ENCODE results near the gene MCL1. TPM values are rescaled to one million over a fixed set of nuclear protein-coding genes. Genes with fewer than 3 reads are reported as not detected.

Gene MCL1
- total and polyA plus RNA-seq, 2 of the 13 experiments (the other 11 are each of a cell fraction or from before 2014, with no cell fraction given), result 69.5 to 125 TPM

DNA sequence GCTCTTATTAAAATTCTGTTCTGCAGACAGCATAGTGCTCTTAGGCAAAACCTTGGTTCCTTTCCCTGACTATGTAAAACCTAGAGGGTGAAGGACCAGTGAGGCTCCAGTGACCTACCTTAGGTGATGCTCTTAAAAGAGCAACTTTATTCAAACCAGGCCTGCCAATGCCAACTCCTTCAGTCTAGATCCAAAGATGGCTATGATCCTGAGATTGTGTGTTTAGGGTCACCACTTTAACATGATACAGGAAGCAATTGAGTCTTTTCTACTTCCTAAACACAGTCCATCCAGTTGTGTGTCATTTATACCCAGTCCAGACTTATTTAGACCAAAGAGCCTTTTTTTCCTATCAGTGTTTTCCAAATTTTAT is 10.8 kb downstream of the MCL1 start (continued):
- TF ChIP-seq ZBTB25 (CRISPR knock-in tag; IDR thresholded peaks at IDR 0.05) (0 out of 2 replicates have a peak, but pooled peaks have one; percentile 6), ZNF782 (CRISPR knock-in tag; IDR thresholded peaks at IDR 0.05; ENCODE audit: borderline replicate concordance) (no peak)

GRCh38 chr1:150567717-150568593 is 11.5 kb downstream of the MCL1 start:
- peak overlapping the region in 2 of 3 experiments; percentile 5 to 38; a peak in 3 of 6 replicates for H3K4me3 ChIP-seq (replicated peaks in 1 of 3; ENCODE audit: insufficient read depth in 1 of 3, low read depth in 2 of 3, low read length in 3 of 3)
- 15% methylated on average over 10 of the region's 10 CpGs for WGBS (ENCODE audit: low lambda C conversion rate)
- ChIA-PET POLR2A (interaction anchor here (0.6 to 13.0 kb wide), 14 partner anchors 8 to 408 kb away, joined by 3 to 469 read pairs (median 4); partner anchors contain the start of genes ENSA, FALEC, MCL1 and RPRD2), CTCF (ENCODE audit: low intra/inter-chr PET ratio, low total read pairs) (no interaction called here)
- H3K4me2 ChIP-seq (ENCODE audit: low read depth, low read length), result peak overlapping the region; percentile 77
- H3K9me3 ChIP-seq (ENCODE audit: low read length), result no peaks in the 10 kb centered on the region
- H4K20me1 ChIP-seq (ENCODE audit: insufficient read depth, low read length), result peaks cover 13% of the 10 kb centered on the region
- intact Hi-C loops (cut with micrococcal nuclease; ENCODE audit: unreplicated experiment) (loop anchor here (1.0 kb wide), 1 partner anchor 9 kb away; no protein-coding TSS in a partner anchor), in situ Hi-C loops (cut with HindIII; ENCODE audit: extremely low pct_ligation_motif_present, low pct_unique_long_range_greater_than_20kb) (no loop called here)
- peaks cover 35% of the 10 kb centered on the region for H3K79me2 ChIP-seq (ENCODE audit: insufficient read depth, low read length)
- H3K27ac ChIP-seq (ENCODE audit: extremely low read length, insufficient read depth, low read length), result peak overlapping the region; percentile 65
- H2AFZ ChIP-seq (ENCODE audit: low read length), result no peak overlapping the region
- H3K27me3 ChIP-seq (ENCODE audit: control insufficient read depth in 1 of 2, insufficient read depth in 2 of 2, low read length in 2 of 2), result no peaks in the 10 kb centered on the region
- peak; percentile 76 for ATAC-seq
- peaks cover 0 to 2% of the 10 kb centered on the region in 2 experiments; a peak in 1 of 5 replicates for H3K36me3 ChIP-seq (replicated peaks in 1 of 2; ENCODE audit: control insufficient read depth in 1 of 2, insufficient read depth in 2 of 2, low read length in 2 of 2)
- no TSS peak for BruUV-seq (replicated peaks)
- DNase-seq (ENCODE audit: low spot score), result peak; percentile 95
- peak; percentile 75 for FAIRE-seq
- peak overlapping the region; percentile 45 for H3K9ac ChIP-seq (ENCODE audit: insufficient read depth, low read depth, low read length)
- peaks cover 78% of the 10 kb centered on the region for H3K4me1 ChIP-seq (ENCODE audit: insufficient read depth, low read length)
- no peak for TF ChIP-seq SIN3B (IDR thresholded peaks at IDR 0.05; ENCODE audit: low read length)
- TF ChIP-seq YY1 (IDR thresholded peaks at IDR 0.05; ENCODE audit: insufficient read depth, insufficient replicate concordance, low read depth, low read length), result no peak
- no peak for TF ChIP-seq FOXP1 (IDR thresholded peaks at IDR 0.05)
- peak; percentile 60; the same call in 1 of the 2 replicates for TF ChIP-seq FOXP1 (CRISPR knock-in tag; IDR thresholded peaks at IDR 0.05)
- TF ChIP-seq NR2F2 (IDR thresholded peaks at IDR 0.05; ENCODE audit: borderline replicate concordance, low read depth), result peak; percentile 70; the same call in 1 of the 2 replicates
- TF ChIP-seq ZNF12 (CRISPR knock-in tag; IDR thresholded peaks at IDR 0.05), result peak; percentile 94
- TF ChIP-seq MED13 (CRISPR knock-in tag; IDR thresholded peaks at IDR 0.05), result no peak
- TF ChIP-seq NCOA2 (CRISPR knock-in tag; IDR thresholded peaks at IDR 0.05), result peak; percentile 73
- peak; percentile 73 for TF ChIP-seq MED1 (CRISPR knock-in tag; IDR thresholded peaks at IDR 0.05)
- TF ChIP-seq ZNF253 (CRISPR knock-in tag; IDR thresholded peaks at IDR 0.05; ENCODE audit: borderline replicate concordance), result no peak
- TF ChIP-seq TCF7L2 (IDR thresholded peaks at IDR 0.05; ENCODE audit: low read depth, low read length), result no peak
- peak; percentile 84; the same call in 1 of the 2 replicates for TF ChIP-seq ZNF788 (CRISPR knock-in tag; IDR thresholded peaks at IDR 0.05; ENCODE audit: borderline replicate concordance)
- TF ChIP-seq JUN (CRISPR knock-in tag; IDR thresholded peaks at IDR 0.05), result 0 out of 2 replicates have a peak, but pooled peaks have one; percentile 16
- TF ChIP-seq SETDB1 (CRISPR knock-in tag; IDR thresholded peaks at IDR 0.05; ENCODE audit: borderline replicate concordance), result no peak
- 0 out of 2 replicates have a peak, but pooled peaks have one; percentile 36 for TF ChIP-seq ZNF557 (CRISPR knock-in tag; IDR thresholded peaks at IDR 0.05)
- TF ChIP-seq THAP11 (CRISPR knock-in tag; IDR thresholded peaks at IDR 0.05), result 0 out of 2 replicates have a peak, but pooled peaks have one; percentile 16
- TF ChIP-seq ATF1 (CRISPR knock-in tag; IDR thresholded peaks at IDR 0.05), result no peak
- no peak for TF ChIP-seq CREB1 (IDR thresholded peaks at IDR 0.05)
- TF ChIP-seq CREB1 (CRISPR knock-in tag; IDR thresholded peaks at IDR 0.05), result 0 out of 2 replicates have a peak, but pooled peaks have one; percentile 36
- 0 out of 2 replicates have a peak, but pooled peaks have one; percentile 19 for TF ChIP-seq ZBTB25 (CRISPR knock-in tag; IDR thresholded peaks at IDR 0.05)
- 0 out of 2 replicates have a peak, but pooled peaks have one; percentile 45 for TF ChIP-seq NAIF1 (CRISPR knock-in tag; IDR thresholded peaks at IDR 0.05; ENCODE audit: borderline replicate concordance)
